C4-2B (cell line): Measurements from ENCODE around the gene LRRN4.

Experiments
- H3K27ac ChIP-seq: fragments of 450-650 bp; 2 replicates; pipeline ENCODE4 v1.5.1; 2017
- CTCF ChIP-seq: fragments of 450-650 bp; conservative IDR thresholded peaks from 2 replicates; pipeline ENCODE4 v1.5.1; 2017; ENCODE audit warnings: mild to moderate bottlenecking
- ZFX ChIP-seq: fragments of 450-650 bp; IDR thresholded peaks from 2 replicates; pipeline ENCODE4 v1.6.1; 2017

Gene LRRN4

GRCh38 chr20:6074145-6074561 is 20.3 kb upstream of the LRRN4 start:
- TF ChIP-seq CTCF (peak; percentile 23), ZFX (no peak)
- H3K27ac ChIP-seq, result no peak overlapping the region

- no peak overlapping the region for H3K27ac ChIP-seq
- TF ChIP-seq CTCF, result no peak
- TF ChIP-seq ZFX, result no peak
These were observed 17.2 kb upstream of the LRRN4 start for GRCh38 chr20:6070829-6071695.

- TF ChIP-seq CTCF (no peak), ZFX (no peak)
- no peak overlapping the region for H3K27ac ChIP-seq
These were observed 15.8 kb upstream of the LRRN4 start for GRCh38 chr20:6069669-6070068.

GRCh38 chr20:6067763-6068318 is 14.0 kb upstream of the LRRN4 start:
- no peak overlapping the region for H3K27ac ChIP-seq
- no peak for TF ChIP-seq CTCF
- no peak for TF ChIP-seq ZFX

GRCh38 chr20:6066582-6066981 is 12.7 kb upstream of the LRRN4 start:
- no peak overlapping the region for H3K27ac ChIP-seq
- TF ChIP-seq ZFX (no peak), CTCF (no peak)

GRCh38 chr20:6061544-6061943 is 7.7 kb upstream of the LRRN4 start:
- no peak for TF ChIP-seq ZFX
- no peak for TF ChIP-seq CTCF

GRCh38 chr20:6060213-6060612 is 6.4 kb upstream of the LRRN4 start:
- TF ChIP-seq CTCF (no peak), ZFX (no peak)
- no peak overlapping the region for H3K27ac ChIP-seq

More at GRCh38 chr20:6061544-6061943, 7.7 kb upstream of the LRRN4 start:
- H3K27ac ChIP-seq, result no peak overlapping the region
